Measurements from ENCODE around the gene TENM4. TPM values are rescaled to one million over a fixed set of nuclear protein-coding genes. Genes with fewer than 3 reads are reported as not detected.

The TENM4 gene
- total RNA-seq, 2 donors from 2014 or later = 2.6 to 6.8 TPM

DNA sequence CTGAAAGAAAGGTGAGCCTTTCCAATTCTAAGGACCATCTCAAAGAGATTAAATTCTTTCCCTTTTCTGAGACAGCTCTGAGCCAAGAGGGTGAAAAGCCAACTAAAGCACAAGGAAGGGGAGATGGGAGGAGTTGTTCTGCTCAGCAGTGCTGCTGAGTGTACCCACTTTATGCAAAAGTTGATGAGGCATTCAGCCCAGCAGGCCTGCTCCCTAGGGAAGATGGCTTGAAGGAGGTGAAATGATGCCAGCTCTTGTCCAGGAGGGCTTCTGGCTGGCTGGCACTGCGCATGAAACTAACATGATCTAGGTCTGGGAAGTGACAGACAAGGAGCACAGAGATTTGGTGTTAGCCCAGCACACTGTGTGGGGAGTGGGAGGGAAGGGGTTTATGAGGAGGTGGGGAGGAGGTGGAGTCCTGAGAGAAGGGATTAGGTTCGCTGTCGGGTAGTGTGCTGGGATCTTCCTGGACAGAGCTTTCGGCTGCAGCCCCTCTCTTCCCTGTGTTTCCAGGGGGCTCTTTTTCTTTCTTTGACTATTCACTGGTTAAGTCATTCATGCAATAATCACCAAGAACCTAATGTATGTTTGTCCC lies 640.6 kb downstream of the TENM4 start:
- Histone ChIP-seq H3K27me3 (replicated peaks; ENCODE audit: insufficient read depth) (no peaks in the 10 kb centered on the region), H3K4me1 (replicated peaks) (peaks cover 11% of the 10 kb centered on the region), H3K36me3 (no peaks in the 10 kb centered on the region), H3K27ac (peak overlapping the region in 1 of 2 donors; percentile 66), H3K4me3 (no peak overlapping the region), H3K9me3 (no peaks in the 10 kb centered on the region)
- intact Hi-C loops (cut with DNase I) = no loop called here
- DNase-seq (ENCODE audit: low spot score) = no peak
- TF ChIP-seq CTCF (IDR thresholded peaks at IDR 0.05) (no peak), POLR2A (IDR thresholded peaks at IDR 0.05) (no peak), POLR2AphosphoS5 (IDR thresholded peaks at IDR 0.05) (no peak)
- 78% methylated on average over 4 of the region's 4 CpGs for WGBS

- Histone ChIP-seq H3K27me3 (replicated peaks; ENCODE audit: insufficient read depth) (no peaks in the 10 kb centered on the region), H3K36me3 (no peaks in the 10 kb centered on the region), H3K9me3 (no peaks in the 10 kb centered on the region), H3K27ac (no peak overlapping the region), H3K4me1 (replicated peaks) (peaks cover 11% of the 10 kb centered on the region), H3K4me3 (no peak overlapping the region)
- TF ChIP-seq POLR2AphosphoS5 (IDR thresholded peaks at IDR 0.05) (no peak), CTCF (IDR thresholded peaks at IDR 0.05) (peak in 3 of 4 experiments; percentile 52 to 62 (median 56)), POLR2A (IDR thresholded peaks at IDR 0.05) (no peak)
- WGBS = 67% methylated on average over 5 of the region's 5 CpGs
- intact Hi-C loops (cut with DNase I) = loop anchor here (10.0 kb wide), 1 partner anchor 276 kb away; no protein-coding TSS in a partner anchor
- DNase-seq (ENCODE audit: low spot score) = no peak
Observed at GRCh38 chr11:78798663-78799062, 642.2 kb downstream of the TENM4 start.

GRCh38 chr11:78797559-78797958 lies 643.3 kb downstream of the TENM4 start:
- 91% methylated on average over 3 of the region's 3 CpGs for WGBS
- H3K27me3 ChIP-seq (replicated peaks; ENCODE audit: insufficient read depth) = no peaks in the 10 kb centered on the region
- intact Hi-C loops (cut with DNase I) = loop anchor here (10.0 kb wide), 1 partner anchor 277 kb away; no protein-coding TSS in a partner anchor
- H3K4me1 ChIP-seq (replicated peaks) = peaks cover 10% of the 10 kb centered on the region
- no peak for DNase-seq (ENCODE audit: low spot score)
- no peaks in the 10 kb centered on the region for H3K9me3 ChIP-seq
- no peak overlapping the region for H3K27ac ChIP-seq
- H3K4me3 ChIP-seq = no peak overlapping the region
- TF ChIP-seq POLR2A (IDR thresholded peaks at IDR 0.05) (no peak), POLR2AphosphoS5 (IDR thresholded peaks at IDR 0.05) (no peak), CTCF (IDR thresholded peaks at IDR 0.05) (no peak)
- H3K36me3 ChIP-seq = no peaks in the 10 kb centered on the region

GRCh38 chr11:78796956-78797355 lies 643.9 kb downstream of the TENM4 start:
- TF ChIP-seq POLR2A (IDR thresholded peaks at IDR 0.05) = no peak
- no peak for TF ChIP-seq CTCF (IDR thresholded peaks at IDR 0.05)
- TF ChIP-seq POLR2AphosphoS5 (IDR thresholded peaks at IDR 0.05) = no peak
- WGBS = 43% methylated on average over 2 of the region's 2 CpGs
- Histone ChIP-seq H3K27ac (no peak overlapping the region), H3K9me3 (no peaks in the 10 kb centered on the region), H3K4me3 (no peak overlapping the region), H3K4me1 (replicated peaks) (peaks cover 4% of the 10 kb centered on the region), H3K27me3 (replicated peaks; ENCODE audit: insufficient read depth) (no peaks in the 10 kb centered on the region), H3K36me3 (no peaks in the 10 kb centered on the region)
- DNase-seq (ENCODE audit: low spot score) = no peak
- intact Hi-C loops (cut with DNase I) = loop anchor here (10.0 kb wide), 1 partner anchor 278 kb away; no protein-coding TSS in a partner anchor
